PFSK-1 (cell line): ENCODE data around the gene KIDINS220.

Experiments
- FOXP2 ChIP-seq: optimal IDR thresholded peaks from 2 replicates; pipeline ENCODE3; 2011; ENCODE audit warnings: borderline replicate concordance, control low read depth, inconsistent platforms; ENCODE audit not compliant: insufficient read depth; ENCODE audit errors: extremely low read length, extremely low read depth
- POLR2AphosphoS5 ChIP-seq: IDR thresholded peaks from 2 replicates; pipeline ENCODE4 v1.6.1; 2012; ENCODE audit warnings: low read depth, mild to moderate bottlenecking, control low read depth, low read length, moderate library complexity
- REST ChIP-seq, 2 experiments: IDR thresholded peaks; 2 replicates each; pipeline versions ENCODE4 v1.6.1 to v1.8.0; 2011 to 2012; ENCODE audit warnings: low read depth in 2 of 2, low read length in 2 of 2, control low read depth in 1 of 2, inconsistent platforms in 1 of 2, mild to moderate bottlenecking in 1 of 2, moderate library complexity in 1 of 2; ENCODE audit not compliant: insufficient read depth in 1 of 2
- SIN3A ChIP-seq: IDR thresholded peaks from 2 replicates; pipeline ENCODE4 v1.6.1; 2012; ENCODE audit warnings: mild to moderate bottlenecking, low read length, moderate library complexity, borderline replicate concordance; ENCODE audit not compliant: insufficient read depth
- TAF1 ChIP-seq: IDR thresholded peaks from 2 replicates; pipeline ENCODE4 v1.6.1; 2012; ENCODE audit warnings: low read length, control low read depth, borderline replicate concordance; ENCODE audit not compliant: insufficient read depth

Gene KIDINS220

GRCh38 chr2:8872821-8873432 is 35.5 kb upstream of the KIDINS220 start:
- no peak for TF ChIP-seq REST (IDR thresholded peaks at IDR 0.05; ENCODE audit: insufficient read depth in 1 of 2, low read depth in 2 of 2, low read length in 2 of 2)
- TF ChIP-seq TAF1 = no peak
- TF ChIP-seq POLR2AphosphoS5 = no peak
- no peak for TF ChIP-seq FOXP2
- TF ChIP-seq SIN3A = no peak

- no peak for TF ChIP-seq FOXP2
- no peak for TF ChIP-seq POLR2AphosphoS5
- TF ChIP-seq REST (IDR thresholded peaks at IDR 0.05; ENCODE audit: insufficient read depth in 1 of 2, low read depth in 2 of 2, low read length in 2 of 2) = no peak
- TF ChIP-seq TAF1 = no peak
- no peak for TF ChIP-seq SIN3A
These were observed 33.0 kb upstream of the KIDINS220 start for GRCh38 chr2:8870441-8870840.

- TF ChIP-seq FOXP2 = no peak
- no peak for TF ChIP-seq POLR2AphosphoS5
- no peak for TF ChIP-seq TAF1
- TF ChIP-seq SIN3A = no peak
- TF ChIP-seq REST (IDR thresholded peaks at IDR 0.05; ENCODE audit: insufficient read depth in 1 of 2, low read depth in 2 of 2, low read length in 2 of 2) = no peak
These were observed 29.9 kb upstream of the KIDINS220 start for GRCh38 chr2:8867363-8867762.

- TF ChIP-seq REST (IDR thresholded peaks at IDR 0.05; ENCODE audit: insufficient read depth in 1 of 2, low read depth in 2 of 2, low read length in 2 of 2) (no peak), TAF1 (no peak), POLR2AphosphoS5 (no peak)
These were observed 26.0 kb upstream of the KIDINS220 start for GRCh38 chr2:8863331-8863953.

GRCh38 chr2:8862230-8862629 is 24.8 kb upstream of the KIDINS220 start:
- no peak for TF ChIP-seq TAF1
- no peak for TF ChIP-seq FOXP2
- TF ChIP-seq REST (IDR thresholded peaks at IDR 0.05; ENCODE audit: insufficient read depth in 1 of 2, low read depth in 2 of 2, low read length in 2 of 2) = no peak
- TF ChIP-seq POLR2AphosphoS5 = no peak
- no peak for TF ChIP-seq SIN3A
